ENCODE results near the gene SPATA6. TPM values are rescaled to one million over a fixed set of nuclear protein-coding genes. Genes with fewer than 3 reads are reported as not detected.
"Not testable (repeated sequence)": the region's sequence is repeated elsewhere in the genome, so short reads cannot be mapped to it uniquely, and the experiment has no call there.

SPATA6 gene
- total and polyA plus RNA-seq, 2 donors = 10.4 to 63.2 TPM

DNA sequence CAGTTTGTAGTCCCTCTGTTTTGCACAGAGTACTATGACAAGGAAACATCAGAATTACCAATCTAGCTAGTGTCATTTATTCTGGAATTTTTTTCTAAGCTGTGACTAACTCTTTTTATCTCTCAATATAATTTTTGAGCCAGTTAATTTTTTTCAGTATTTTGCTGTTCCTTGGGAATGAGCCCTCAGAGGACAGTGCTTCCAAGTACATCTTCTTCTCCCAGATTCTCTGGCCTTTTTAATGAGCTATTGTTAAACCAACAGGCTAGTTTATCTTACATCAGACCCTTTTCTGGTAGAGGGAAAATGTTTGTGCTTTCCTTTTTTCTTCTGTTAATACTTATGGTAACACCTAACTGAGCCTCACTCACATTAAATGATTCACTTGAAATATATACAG lies 34.6 kb downstream of the SPATA6 start:
- H3K4me3 ChIP-seq (ENCODE audit: low read depth, low read length); DNase-seq (ENCODE audit: extremely low spot score); H3K4me1 ChIP-seq (ENCODE audit: insufficient read depth); H3K36me3 ChIP-seq (ENCODE audit: insufficient read depth); H3K27ac ChIP-seq (ENCODE audit: low read depth): not testable (repeated sequence)

DNA sequence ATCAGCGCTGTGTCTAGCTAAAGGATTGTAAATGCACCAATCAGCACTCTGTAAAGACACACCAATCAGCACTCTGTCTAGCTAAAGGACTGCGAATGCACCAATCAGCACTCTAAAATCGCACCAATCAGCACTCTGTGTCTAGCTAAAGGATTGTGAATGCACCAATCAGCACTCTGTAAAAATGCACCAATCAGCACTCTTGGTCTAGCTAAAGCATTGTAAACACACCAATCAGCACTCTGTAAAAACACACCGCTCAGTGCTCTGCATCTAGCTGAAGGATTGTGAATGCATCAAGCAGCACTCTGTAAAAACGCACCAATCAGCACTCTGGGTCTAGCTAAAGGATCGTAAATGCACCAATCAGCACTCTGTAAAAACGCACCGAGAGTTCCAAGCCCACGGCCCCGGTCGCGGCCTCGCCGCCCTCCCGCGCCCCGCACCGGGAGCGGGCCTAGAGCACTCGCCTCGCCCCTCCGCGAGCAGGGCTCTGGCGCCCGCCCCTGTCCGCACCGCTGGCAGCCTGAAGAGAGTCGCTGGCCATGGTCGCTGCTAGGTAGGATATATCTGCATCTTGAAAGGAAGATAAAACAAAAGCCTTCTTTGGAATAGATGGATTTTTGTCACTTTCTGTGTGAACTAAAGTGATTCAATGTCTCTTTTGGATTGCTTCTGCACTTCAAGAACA lies 36.5 kb downstream of the SPATA6 start:
- H3K36me3 ChIP-seq (ENCODE audit: insufficient read depth); H3K4me1 ChIP-seq (ENCODE audit: insufficient read depth); H3K27ac ChIP-seq (ENCODE audit: low read depth); DNase-seq (ENCODE audit: extremely low spot score); H3K4me3 ChIP-seq (ENCODE audit: low read depth, low read length): not testable (repeated sequence)
- WGBS = 98% methylated on average over 29 of the region's 29 CpGs

- Histone ChIP-seq H3K4me3 (ENCODE audit: low read depth, low read length) (no peak overlapping the region), H3K4me1 (ENCODE audit: insufficient read depth) (no peaks in the 10 kb centered on the region), H3K27ac (ENCODE audit: low read depth) (no peak overlapping the region), H3K36me3 (ENCODE audit: insufficient read depth) (no peaks in the 10 kb centered on the region)
- no peak for DNase-seq (ENCODE audit: extremely low spot score)
- WGBS = 96% methylated on average over 1 of the region's 1 CpG
Measured at GRCh38 chr1:48430832-48431231, 41.2 kb downstream of the SPATA6 start.

DNA sequence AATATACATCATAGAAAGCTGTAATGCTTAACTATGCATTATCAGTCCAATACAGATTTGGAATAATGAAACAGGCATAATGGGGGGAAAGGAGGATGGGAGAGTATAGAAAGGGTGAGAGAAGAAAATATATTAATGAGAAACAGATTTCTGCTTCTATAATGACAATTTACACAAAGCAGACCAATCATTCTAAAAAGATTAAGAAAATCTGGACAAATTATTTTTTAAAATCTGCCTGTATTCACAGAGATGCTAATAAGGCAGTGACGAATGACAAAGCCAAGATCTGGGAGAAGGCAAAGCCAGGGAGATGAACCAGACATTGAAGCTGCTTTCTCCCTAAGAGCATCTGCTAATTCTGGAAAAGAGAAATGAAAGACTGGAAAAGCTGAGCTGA lies 50.0 kb downstream of the SPATA6 start:
- 72% methylated on average over 1 of the region's 1 CpG for WGBS
- H3K27ac ChIP-seq (ENCODE audit: low read depth) = no peak overlapping the region
- DNase-seq (ENCODE audit: extremely low spot score) = no peak
- H3K4me3 ChIP-seq (ENCODE audit: low read depth, low read length) = no peak overlapping the region
- H3K36me3 ChIP-seq (ENCODE audit: insufficient read depth) = no peaks in the 10 kb centered on the region
- H3K4me1 ChIP-seq (ENCODE audit: insufficient read depth) = no peaks in the 10 kb centered on the region

- WGBS = 98% methylated on average over 1 of the region's 1 CpG
- H3K27ac ChIP-seq (ENCODE audit: low read depth) = no peak overlapping the region
- H3K4me1 ChIP-seq (ENCODE audit: insufficient read depth) = no peaks in the 10 kb centered on the region
- no peak for DNase-seq (ENCODE audit: extremely low spot score)
- no peaks in the 10 kb centered on the region for H3K36me3 ChIP-seq (ENCODE audit: insufficient read depth)
- no peak overlapping the region for H3K4me3 ChIP-seq (ENCODE audit: low read depth, low read length)
Measured at GRCh38 chr1:48418742-48419141, 53.3 kb downstream of the SPATA6 start.

DNA sequence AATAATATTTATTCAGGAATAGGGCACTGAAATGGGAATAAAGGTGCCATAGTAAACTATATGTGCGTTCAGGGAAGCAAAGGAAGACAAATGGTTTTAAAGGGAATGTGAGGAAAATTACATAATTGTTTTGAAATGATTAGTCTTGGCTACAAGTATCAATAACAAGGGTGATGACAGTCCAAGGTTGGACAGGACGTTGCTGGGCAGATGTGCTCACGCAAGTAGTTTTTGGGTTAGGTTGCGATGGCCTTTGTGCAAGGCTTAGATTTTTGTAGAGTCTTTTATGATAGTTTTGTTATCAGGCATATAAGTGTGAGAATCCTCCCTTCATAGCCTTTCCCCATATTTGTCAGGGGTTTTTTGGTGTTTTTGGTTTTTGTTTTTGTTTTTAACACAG lies 57.0 kb downstream of the SPATA6 start:
- Histone ChIP-seq H3K27ac (ENCODE audit: low read depth) (no peak overlapping the region), H3K36me3 (ENCODE audit: insufficient read depth) (no peaks in the 10 kb centered on the region), H3K4me3 (ENCODE audit: low read depth, low read length) (no peak overlapping the region), H3K4me1 (ENCODE audit: insufficient read depth) (no peaks in the 10 kb centered on the region)
- 86% methylated on average over 4 of the region's 4 CpGs for WGBS
- DNase-seq (ENCODE audit: extremely low spot score) = no peak

DNA sequence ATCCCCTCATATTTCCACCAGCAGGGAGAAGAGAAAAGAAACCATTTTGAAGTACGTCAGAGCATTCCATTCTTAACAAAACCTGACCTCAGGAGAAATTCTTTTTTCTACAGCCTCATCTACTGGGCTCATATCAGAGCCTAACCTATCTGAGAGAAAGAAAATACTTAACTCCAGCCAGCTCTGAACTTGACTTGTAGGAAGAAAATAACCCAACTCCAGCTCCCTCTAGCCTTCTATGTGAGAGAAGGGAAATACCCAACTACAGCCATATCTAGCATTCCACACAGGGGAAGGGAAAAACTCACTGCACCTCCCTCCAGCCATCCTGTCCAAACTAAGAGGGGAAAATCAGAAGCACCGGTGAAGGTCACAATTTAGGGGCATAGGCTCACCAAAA lies 57.7 kb downstream of the SPATA6 start:
- Histone ChIP-seq H3K36me3 (ENCODE audit: insufficient read depth) (no peaks in the 10 kb centered on the region), H3K4me1 (ENCODE audit: insufficient read depth) (no peaks in the 10 kb centered on the region), H3K27ac (ENCODE audit: low read depth) (no peak overlapping the region), H3K4me3 (ENCODE audit: low read depth, low read length) (no peak overlapping the region)
- 69% methylated on average over 2 of the region's 2 CpGs for WGBS
- no peak for DNase-seq (ENCODE audit: extremely low spot score)

DNA sequence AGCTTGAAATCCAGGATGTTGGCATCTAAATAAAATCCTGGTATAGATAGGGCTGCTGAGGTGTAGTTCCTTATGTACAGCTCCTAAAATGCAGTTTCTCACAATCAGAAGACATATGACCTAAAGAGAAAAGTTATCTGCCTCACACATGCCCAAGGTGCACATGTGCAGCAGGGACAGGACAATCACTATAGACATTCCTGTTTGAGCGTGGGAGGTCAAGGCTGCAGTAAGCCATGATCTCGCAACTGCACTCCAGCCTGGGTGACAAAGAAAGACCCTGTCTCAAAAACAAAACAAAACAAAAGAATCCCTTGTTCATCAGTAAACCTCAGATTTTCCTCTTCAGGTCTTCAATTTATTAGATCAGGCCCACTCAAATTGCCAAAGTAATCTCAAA lies 66.1 kb downstream of the SPATA6 start:
- H3K36me3 ChIP-seq (ENCODE audit: insufficient read depth) = peaks cover 2% of the 10 kb centered on the region
- no peak for DNase-seq (ENCODE audit: extremely low spot score)
- no peaks in the 10 kb centered on the region for H3K4me1 ChIP-seq (ENCODE audit: insufficient read depth)
- WGBS = 93% methylated on average over 2 of the region's 2 CpGs
- H3K27ac ChIP-seq (ENCODE audit: low read depth) = no peak overlapping the region
- no peak overlapping the region for H3K4me3 ChIP-seq (ENCODE audit: low read depth, low read length)

DNA sequence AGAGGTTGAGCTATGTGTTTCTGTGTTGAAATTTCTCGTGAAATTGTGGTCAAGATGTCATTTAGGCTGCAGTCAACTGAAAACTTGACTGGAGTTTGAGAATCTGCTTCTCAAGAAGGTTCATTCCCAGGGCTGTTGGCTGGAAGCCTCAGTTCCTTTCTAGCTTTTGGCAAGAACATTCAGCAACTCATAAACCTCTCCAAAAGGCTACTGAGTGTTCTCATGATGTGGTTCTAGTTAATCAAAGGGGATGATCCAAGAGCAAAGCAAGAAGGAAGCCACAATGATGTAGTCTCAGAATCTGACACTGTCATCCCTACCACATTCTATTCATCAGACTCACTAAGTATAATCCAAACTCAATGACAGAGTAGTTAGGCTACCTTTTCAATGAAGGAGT lies 66.6 kb downstream of the SPATA6 start:
- DNase-seq (ENCODE audit: extremely low spot score) = no peak
- 87% methylated on average over 1 of the region's 1 CpG for WGBS
- no peak overlapping the region for H3K27ac ChIP-seq (ENCODE audit: low read depth)

GRCh38 chr1:48402599-48402998 lies 69.4 kb downstream of the SPATA6 start:
- Histone ChIP-seq H3K4me1 (ENCODE audit: insufficient read depth) (no peaks in the 10 kb centered on the region), H3K4me3 (ENCODE audit: low read depth, low read length) (no peak overlapping the region), H3K27ac (ENCODE audit: low read depth) (no peak overlapping the region), H3K36me3 (ENCODE audit: insufficient read depth) (peaks cover 2% of the 10 kb centered on the region)
- DNase-seq (ENCODE audit: extremely low spot score) = no peak
- WGBS = 76% methylated on average over 2 of the region's 2 CpGs

More for the DNA sequence above, 66.6 kb downstream of the SPATA6 start:
- Histone ChIP-seq H3K4me3 (ENCODE audit: low read depth, low read length) (no peak overlapping the region), H3K36me3 (ENCODE audit: insufficient read depth) (peaks cover 2% of the 10 kb centered on the region), H3K4me1 (ENCODE audit: insufficient read depth) (no peaks in the 10 kb centered on the region)

- no peaks in the 10 kb centered on the region for H3K36me3 ChIP-seq (ENCODE audit: insufficient read depth)
- H3K27ac ChIP-seq (ENCODE audit: low read depth) = no peak overlapping the region
- DNase-seq (ENCODE audit: extremely low spot score) = no peak
- no peaks in the 10 kb centered on the region for H3K4me1 ChIP-seq (ENCODE audit: insufficient read depth)
- WGBS = 71% methylated on average over 2 of the region's 2 CpGs
- H3K4me3 ChIP-seq (ENCODE audit: low read depth, low read length) = no peak overlapping the region
Measured at GRCh38 chr1:48396208-48396607, 75.8 kb downstream of the SPATA6 start.

- Histone ChIP-seq H3K27ac (ENCODE audit: low read depth) (no peak overlapping the region), H3K4me3 (ENCODE audit: low read depth, low read length) (no peak overlapping the region), H3K4me1 (ENCODE audit: insufficient read depth) (no peaks in the 10 kb centered on the region), H3K36me3 (ENCODE audit: insufficient read depth) (no peaks in the 10 kb centered on the region)
- 90% methylated on average over 2 of the region's 2 CpGs for WGBS
- no peak for DNase-seq (ENCODE audit: extremely low spot score)
Measured at GRCh38 chr1:48391926-48392325, 80.1 kb downstream of the SPATA6 start.

- DNase-seq (ENCODE audit: extremely low spot score) = no peak
- H3K4me3 ChIP-seq (ENCODE audit: low read depth, low read length) = no peak overlapping the region
- over 99% methylated on average over 3 of the region's 3 CpGs for WGBS
- H3K4me1 ChIP-seq (ENCODE audit: insufficient read depth) = no peaks in the 10 kb centered on the region
- no peaks in the 10 kb centered on the region for H3K36me3 ChIP-seq (ENCODE audit: insufficient read depth)
- H3K27ac ChIP-seq (ENCODE audit: low read depth) = no peak overlapping the region
Measured at GRCh38 chr1:48387409-48387808, 84.6 kb downstream of the SPATA6 start.

DNA sequence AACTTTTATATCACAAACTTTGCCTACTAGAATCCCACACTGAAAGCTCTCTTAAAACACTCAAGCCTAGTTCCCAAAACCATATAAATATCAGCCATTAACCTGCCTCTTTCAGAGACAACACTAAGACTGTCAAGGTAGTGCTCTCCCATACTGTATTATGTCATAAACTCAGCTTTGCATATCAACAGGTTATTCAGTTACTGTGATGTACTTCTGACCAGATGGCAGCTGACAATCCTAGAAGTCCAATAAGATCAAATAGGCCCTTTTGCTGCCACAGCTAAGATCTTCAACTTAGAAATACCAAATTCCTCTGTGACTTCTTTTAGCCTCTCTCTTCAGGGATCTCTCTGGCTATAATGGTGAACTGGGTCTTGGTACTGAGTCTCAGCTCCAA lies 97.2 kb downstream of the SPATA6 start:
- peaks cover 1% of the 10 kb centered on the region for H3K36me3 ChIP-seq (ENCODE audit: insufficient read depth)
- DNase-seq (ENCODE audit: extremely low spot score) = no peak
- H3K4me1 ChIP-seq (ENCODE audit: insufficient read depth) = no peaks in the 10 kb centered on the region
- no peak overlapping the region for H3K27ac ChIP-seq (ENCODE audit: low read depth)
- H3K4me3 ChIP-seq (ENCODE audit: low read depth, low read length) = no peak overlapping the region

GRCh38 chr1:48371598-48371997 lies 100.4 kb downstream of the SPATA6 start:
- Histone ChIP-seq H3K4me3 (ENCODE audit: low read depth, low read length) (no peak overlapping the region), H3K4me1 (ENCODE audit: insufficient read depth) (no peaks in the 10 kb centered on the region), H3K36me3 (ENCODE audit: insufficient read depth) (peaks cover 2% of the 10 kb centered on the region), H3K27ac (ENCODE audit: low read depth) (no peak overlapping the region)
- 97% methylated on average over 2 of the region's 2 CpGs for WGBS
- no peak for DNase-seq (ENCODE audit: extremely low spot score)

All from urinary bladder (tissue), 4 donors.